Neural cell (in vitro differentiated cells): ENCODE measurements around the gene ACAD10.

Experiments used
- CTCF ChIP-seq: fragments of 450-650 bp; IDR thresholded peaks from 2 replicates; pipeline ENCODE4 v1.5.1; 2014; ENCODE audit warnings: antibody characterized with exemption, mild to moderate bottlenecking, moderate library complexity; ENCODE audit not compliant: poor library complexity, severe bottlenecking
- EP300 ChIP-seq: fragments of 450-650 bp; conservative IDR thresholded peaks from 2 replicates; pipeline ENCODE4 v1.6.1; 2014; ENCODE audit warnings: antibody characterized with exemption, mild to moderate bottlenecking, moderate library complexity; ENCODE audit not compliant: poor library complexity, severe bottlenecking
- EZH2 ChIP-seq: fragments of 200-600, 300-800 bp; shearing (Covaris generic), sonication (generic); IDR thresholded peaks from 2 replicates; pipeline ENCODE4 v1.6.1; 2014; ENCODE audit warnings: antibody characterized with exemption, low read length, borderline replicate concordance, mild to moderate bottlenecking; ENCODE audit not compliant: insufficient read depth, poor library complexity, severe bottlenecking
- POLR2AphosphoS5 ChIP-seq: IDR thresholded peaks from 2 replicates; pipeline ENCODE4 v1.6.1; 2012
- RAD21 ChIP-seq: fragments of 450-650 bp; conservative IDR thresholded peaks from 2 replicates; pipeline ENCODE4 v1.6.1; 2014; ENCODE audit warnings: antibody characterized with exemption, mild to moderate bottlenecking, moderate library complexity
- SMC3 ChIP-seq: fragments of 450-650 bp; conservative IDR thresholded peaks from 2 replicates; pipeline ENCODE4 v1.6.1; 2014; ENCODE audit warnings: antibody characterized with exemption, mild to moderate bottlenecking, moderate library complexity; ENCODE audit not compliant: poor library complexity
- TAF1 ChIP-seq: IDR thresholded peaks from 2 replicates; pipeline ENCODE4 v1.6.1; 2012; ENCODE audit warnings: low read depth
- TF ChIP-seq, protein P1 (sequence below): IDR thresholded peaks from 2 replicates; pipeline ENCODE4 v1.6.1; 2012; ENCODE audit warnings: borderline replicate concordance

DNA sequence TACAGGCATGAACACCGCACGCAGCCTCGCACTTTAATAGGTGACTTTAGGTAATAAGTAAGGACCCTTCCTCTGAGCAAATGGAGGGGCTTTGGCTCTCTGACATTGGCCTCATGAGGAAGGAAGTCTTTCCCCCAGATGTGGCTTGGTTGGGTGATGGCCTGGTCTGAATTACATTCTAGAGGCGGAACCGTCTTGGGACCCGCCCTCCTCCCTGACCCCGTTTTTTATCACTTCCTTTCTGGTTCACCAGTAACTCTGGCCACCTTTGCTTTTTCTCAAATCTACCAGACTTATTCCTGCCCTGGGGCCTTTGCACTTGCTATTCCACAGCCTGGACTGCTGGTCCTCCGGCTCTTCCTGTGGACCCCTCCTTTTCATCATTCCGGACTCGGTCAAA is 94.3 kb downstream of the ACAD10 start:
- no peak for TF ChIP-seq CTCF
- no peak for TF ChIP-seq EZH2
- TF ChIP-seq POLR2AphosphoS5, result no peak
- no peak for TF ChIP-seq EP300
- TF ChIP-seq SMC3, result no peak
- TF ChIP-seq RAD21, result no peak
- TF ChIP-seq, protein P1, sequence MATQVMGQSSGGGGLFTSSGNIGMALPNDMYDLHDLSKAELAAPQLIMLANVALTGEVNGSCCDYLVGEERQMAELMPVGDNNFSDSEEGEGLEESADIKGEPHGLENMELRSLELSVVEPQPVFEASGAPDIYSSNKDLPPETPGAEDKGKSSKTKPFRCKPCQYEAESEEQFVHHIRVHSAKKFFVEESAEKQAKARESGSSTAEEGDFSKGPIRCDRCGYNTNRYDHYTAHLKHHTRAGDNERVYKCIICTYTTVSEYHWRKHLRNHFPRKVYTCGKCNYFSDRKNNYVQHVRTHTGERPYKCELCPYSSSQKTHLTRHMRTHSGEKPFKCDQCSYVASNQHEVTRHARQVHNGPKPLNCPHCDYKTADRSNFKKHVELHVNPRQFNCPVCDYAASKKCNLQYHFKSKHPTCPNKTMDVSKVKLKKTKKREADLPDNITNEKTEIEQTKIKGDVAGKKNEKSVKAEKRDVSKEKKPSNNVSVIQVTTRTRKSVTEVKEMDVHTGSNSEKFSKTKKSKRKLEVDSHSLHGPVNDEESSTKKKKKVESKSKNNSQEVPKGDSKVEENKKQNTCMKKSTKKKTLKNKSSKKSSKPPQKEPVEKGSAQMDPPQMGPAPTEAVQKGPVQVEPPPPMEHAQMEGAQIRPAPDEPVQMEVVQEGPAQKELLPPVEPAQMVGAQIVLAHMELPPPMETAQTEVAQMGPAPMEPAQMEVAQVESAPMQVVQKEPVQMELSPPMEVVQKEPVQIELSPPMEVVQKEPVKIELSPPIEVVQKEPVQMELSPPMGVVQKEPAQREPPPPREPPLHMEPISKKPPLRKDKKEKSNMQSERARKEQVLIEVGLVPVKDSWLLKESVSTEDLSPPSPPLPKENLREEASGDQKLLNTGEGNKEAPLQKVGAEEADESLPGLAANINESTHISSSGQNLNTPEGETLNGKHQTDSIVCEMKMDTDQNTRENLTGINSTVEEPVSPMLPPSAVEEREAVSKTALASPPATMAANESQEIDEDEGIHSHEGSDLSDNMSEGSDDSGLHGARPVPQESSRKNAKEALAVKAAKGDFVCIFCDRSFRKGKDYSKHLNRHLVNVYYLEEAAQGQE, result no peak
- no peak for TF ChIP-seq TAF1
